WTC11 (cell line): ENCODE data around the gene SLC27A4.

Experiments
- ATF1 ChIP-seq: sonication (generic); formaldehyde crosslinking; IDR thresholded peaks from 2 replicates; pipeline ENCODE4 v1.8.1; 2023; ENCODE audit warnings: mild to moderate bottlenecking, moderate library complexity, missing genetic modification reagents
- CREM ChIP-seq: sonication (generic); formaldehyde crosslinking; IDR thresholded peaks from 2 replicates; pipeline ENCODE4 v1.8.1; 2022; ENCODE audit warnings: mild to moderate bottlenecking, missing genetic modification reagents, moderate library complexity
- NR1H2 ChIP-seq: sonication (generic); formaldehyde crosslinking; IDR thresholded peaks from 2 replicates; pipeline ENCODE4 v1.9.0; 2021; ENCODE audit warnings: mild to moderate bottlenecking, moderate library complexity, missing genetic modification reagents
- NR2C2 ChIP-seq: sonication (generic); formaldehyde crosslinking; IDR thresholded peaks from 2 replicates; pipeline ENCODE4 v1.8.0; 2022; ENCODE audit warnings: mild to moderate bottlenecking, missing genetic modification reagents
- TEAD4 ChIP-seq: sonication (generic); formaldehyde crosslinking; IDR thresholded peaks from 2 replicates; pipeline ENCODE4 v1.8.0; 2022; ENCODE audit warnings: mild to moderate bottlenecking, missing genetic modification reagents
- ZNF317 ChIP-seq: sonication (generic); formaldehyde crosslinking; IDR thresholded peaks from 2 replicates; pipeline ENCODE4 v1.8.1; 2023; ENCODE audit warnings: low read depth, mild to moderate bottlenecking, moderate library complexity, missing genetic modification reagents, borderline replicate concordance
- TF ChIP-seq, protein P1 (sequence below): sonication (generic); formaldehyde crosslinking; IDR thresholded peaks from 2 replicates; pipeline ENCODE4 v1.8.0; 2022; ENCODE audit warnings: mild to moderate bottlenecking, missing genetic modification reagents
- TF ChIP-seq, protein P2 (sequence below): fragments of 200-600 bp; IDR thresholded peaks from 2 replicates; pipeline ENCODE4 v1.8.0; 2022; ENCODE audit warnings: antibody characterized with exemption
- TF ChIP-seq, protein P3 (sequence below): fragments of 250-450 bp; sonication (Bioruptor Pico); IDR thresholded peaks from 2 replicates; pipeline ENCODE4 v1.9.0; 2021; ENCODE audit warnings: moderate library complexity, mild to moderate bottlenecking, inconsistent platforms, borderline replicate concordance
- TF ChIP-seq, protein P4 (sequence below): sonication (generic); formaldehyde crosslinking; IDR thresholded peaks from 2 replicates; pipeline ENCODE4 v1.8.1; 2023; ENCODE audit warnings: mild to moderate bottlenecking, missing genetic modification reagents, moderate library complexity
- TF ChIP-seq, protein P5 (sequence below): sonication (generic); formaldehyde crosslinking; conservative IDR thresholded peaks from 2 replicates; pipeline ENCODE4 v1.8.1; 2023; ENCODE audit warnings: mild to moderate bottlenecking, low read depth, missing genetic modification reagents, moderate library complexity
- TF ChIP-seq, protein P6 (sequence below): sonication (generic); formaldehyde crosslinking; IDR thresholded peaks from 2 replicates; pipeline ENCODE4 v1.8.0; 2022; ENCODE audit warnings: mild to moderate bottlenecking, missing genetic modification reagents
- TF ChIP-seq, protein P7 (sequence below): sonication (generic); formaldehyde crosslinking; IDR thresholded peaks from 2 replicates; pipeline ENCODE4 v1.8.1; 2022; ENCODE audit warnings: mild to moderate bottlenecking, moderate library complexity, missing genetic modification reagents

DNA sequence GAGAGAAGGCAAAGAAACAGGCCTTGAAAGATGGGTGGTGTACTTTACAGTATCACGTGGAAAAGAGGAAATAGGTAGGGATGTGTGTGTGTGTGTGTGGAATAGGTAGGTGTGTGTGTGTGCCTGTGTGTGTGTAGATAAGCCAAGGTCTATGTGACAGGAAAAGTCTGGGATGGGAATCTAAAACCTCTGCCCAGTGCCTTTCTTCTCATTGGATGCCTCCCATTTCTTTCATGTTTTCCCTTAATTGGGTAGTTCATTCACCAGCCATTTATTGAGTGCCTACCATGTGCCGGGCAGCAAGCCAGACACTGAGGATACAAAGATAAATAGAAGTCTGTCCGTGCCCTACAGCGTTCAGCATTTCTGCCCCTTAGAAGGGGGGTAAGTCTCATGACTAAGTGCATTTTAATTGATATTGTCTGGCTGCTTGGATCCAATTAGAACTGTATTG lies 31.9 kb downstream of the SLC27A4 start:
- TF ChIP-seq, protein P1, sequence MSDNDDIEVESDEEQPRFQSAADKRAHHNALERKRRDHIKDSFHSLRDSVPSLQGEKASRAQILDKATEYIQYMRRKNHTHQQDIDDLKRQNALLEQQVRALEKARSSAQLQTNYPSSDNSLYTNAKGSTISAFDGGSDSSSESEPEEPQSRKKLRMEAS (CRISPR knock-in tag) = no peak
- TF ChIP-seq, protein P2, sequence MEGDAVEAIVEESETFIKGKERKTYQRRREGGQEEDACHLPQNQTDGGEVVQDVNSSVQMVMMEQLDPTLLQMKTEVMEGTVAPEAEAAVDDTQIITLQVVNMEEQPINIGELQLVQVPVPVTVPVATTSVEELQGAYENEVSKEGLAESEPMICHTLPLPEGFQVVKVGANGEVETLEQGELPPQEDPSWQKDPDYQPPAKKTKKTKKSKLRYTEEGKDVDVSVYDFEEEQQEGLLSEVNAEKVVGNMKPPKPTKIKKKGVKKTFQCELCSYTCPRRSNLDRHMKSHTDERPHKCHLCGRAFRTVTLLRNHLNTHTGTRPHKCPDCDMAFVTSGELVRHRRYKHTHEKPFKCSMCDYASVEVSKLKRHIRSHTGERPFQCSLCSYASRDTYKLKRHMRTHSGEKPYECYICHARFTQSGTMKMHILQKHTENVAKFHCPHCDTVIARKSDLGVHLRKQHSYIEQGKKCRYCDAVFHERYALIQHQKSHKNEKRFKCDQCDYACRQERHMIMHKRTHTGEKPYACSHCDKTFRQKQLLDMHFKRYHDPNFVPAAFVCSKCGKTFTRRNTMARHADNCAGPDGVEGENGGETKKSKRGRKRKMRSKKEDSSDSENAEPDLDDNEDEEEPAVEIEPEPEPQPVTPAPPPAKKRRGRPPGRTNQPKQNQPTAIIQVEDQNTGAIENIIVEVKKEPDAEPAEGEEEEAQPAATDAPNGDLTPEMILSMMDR = no peak
- TF ChIP-seq ATF1 (CRISPR knock-in tag) (no peak), NR2C2 (CRISPR knock-in tag) (no peak), CREM (CRISPR knock-in tag) (no peak), TEAD4 (CRISPR knock-in tag) (no peak), ZNF317 (CRISPR knock-in tag) (no peak), NR1H2 (CRISPR knock-in tag) (no peak)
- TF ChIP-seq, protein P3, sequence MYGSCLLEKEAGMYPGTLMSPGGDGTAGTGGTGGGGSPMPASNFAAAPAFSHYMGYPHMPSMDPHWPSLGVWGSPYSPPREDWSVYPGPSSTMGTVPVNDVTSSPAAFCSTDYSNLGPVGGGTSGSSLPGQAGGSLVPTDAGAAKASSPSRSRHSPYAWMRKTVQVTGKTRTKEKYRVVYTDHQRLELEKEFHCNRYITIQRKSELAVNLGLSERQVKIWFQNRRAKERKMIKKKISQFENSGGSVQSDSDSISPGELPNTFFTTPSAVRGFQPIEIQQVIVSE (CRISPR knock-in tag) = no peak
- TF ChIP-seq, protein P4, sequence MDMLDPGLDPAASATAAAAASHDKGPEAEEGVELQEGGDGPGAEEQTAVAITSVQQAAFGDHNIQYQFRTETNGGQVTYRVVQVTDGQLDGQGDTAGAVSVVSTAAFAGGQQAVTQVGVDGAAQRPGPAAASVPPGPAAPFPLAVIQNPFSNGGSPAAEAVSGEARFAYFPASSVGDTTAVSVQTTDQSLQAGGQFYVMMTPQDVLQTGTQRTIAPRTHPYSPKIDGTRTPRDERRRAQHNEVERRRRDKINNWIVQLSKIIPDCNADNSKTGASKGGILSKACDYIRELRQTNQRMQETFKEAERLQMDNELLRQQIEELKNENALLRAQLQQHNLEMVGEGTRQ (CRISPR knock-in tag) = no peak
- TF ChIP-seq, protein P5, sequence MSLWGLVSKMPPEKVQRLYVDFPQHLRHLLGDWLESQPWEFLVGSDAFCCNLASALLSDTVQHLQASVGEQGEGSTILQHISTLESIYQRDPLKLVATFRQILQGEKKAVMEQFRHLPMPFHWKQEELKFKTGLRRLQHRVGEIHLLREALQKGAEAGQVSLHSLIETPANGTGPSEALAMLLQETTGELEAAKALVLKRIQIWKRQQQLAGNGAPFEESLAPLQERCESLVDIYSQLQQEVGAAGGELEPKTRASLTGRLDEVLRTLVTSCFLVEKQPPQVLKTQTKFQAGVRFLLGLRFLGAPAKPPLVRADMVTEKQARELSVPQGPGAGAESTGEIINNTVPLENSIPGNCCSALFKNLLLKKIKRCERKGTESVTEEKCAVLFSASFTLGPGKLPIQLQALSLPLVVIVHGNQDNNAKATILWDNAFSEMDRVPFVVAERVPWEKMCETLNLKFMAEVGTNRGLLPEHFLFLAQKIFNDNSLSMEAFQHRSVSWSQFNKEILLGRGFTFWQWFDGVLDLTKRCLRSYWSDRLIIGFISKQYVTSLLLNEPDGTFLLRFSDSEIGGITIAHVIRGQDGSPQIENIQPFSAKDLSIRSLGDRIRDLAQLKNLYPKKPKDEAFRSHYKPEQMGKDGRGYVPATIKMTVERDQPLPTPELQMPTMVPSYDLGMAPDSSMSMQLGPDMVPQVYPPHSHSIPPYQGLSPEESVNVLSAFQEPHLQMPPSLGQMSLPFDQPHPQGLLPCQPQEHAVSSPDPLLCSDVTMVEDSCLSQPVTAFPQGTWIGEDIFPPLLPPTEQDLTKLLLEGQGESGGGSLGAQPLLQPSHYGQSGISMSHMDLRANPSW (CRISPR knock-in tag) = no peak
- TF ChIP-seq, protein P6, sequence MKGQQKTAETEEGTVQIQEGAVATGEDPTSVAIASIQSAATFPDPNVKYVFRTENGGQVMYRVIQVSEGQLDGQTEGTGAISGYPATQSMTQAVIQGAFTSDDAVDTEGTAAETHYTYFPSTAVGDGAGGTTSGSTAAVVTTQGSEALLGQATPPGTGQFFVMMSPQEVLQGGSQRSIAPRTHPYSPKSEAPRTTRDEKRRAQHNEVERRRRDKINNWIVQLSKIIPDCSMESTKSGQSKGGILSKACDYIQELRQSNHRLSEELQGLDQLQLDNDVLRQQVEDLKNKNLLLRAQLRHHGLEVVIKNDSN (CRISPR knock-in tag) = no peak
- TF ChIP-seq, protein P7, sequence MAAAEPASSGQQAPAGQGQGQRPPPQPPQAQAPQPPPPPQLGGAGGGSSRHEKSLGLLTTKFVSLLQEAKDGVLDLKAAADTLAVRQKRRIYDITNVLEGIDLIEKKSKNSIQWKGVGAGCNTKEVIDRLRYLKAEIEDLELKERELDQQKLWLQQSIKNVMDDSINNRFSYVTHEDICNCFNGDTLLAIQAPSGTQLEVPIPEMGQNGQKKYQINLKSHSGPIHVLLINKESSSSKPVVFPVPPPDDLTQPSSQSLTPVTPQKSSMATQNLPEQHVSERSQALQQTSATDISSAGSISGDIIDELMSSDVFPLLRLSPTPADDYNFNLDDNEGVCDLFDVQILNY (CRISPR knock-in tag) = no peak
